ENCODE data around the gene AMZ1.

The AMZ1 gene

GRCh38 chr7:2662273-2663120 is 25.5 kb upstream of the AMZ1 start:
- H3K4me3 ChIP-seq (ENCODE audit: low read length) = no peak overlapping the region

GRCh38 chr7:2663121-2663886 is 24.7 kb upstream of the AMZ1 start:
- Histone ChIP-seq H3K9me3 (ENCODE audit: insufficient read depth, low read depth, low read length) (no peaks in the 10 kb centered on the region), H3K4me3 (ENCODE audit: low read length) (no peak overlapping the region), H3K36me3 (ENCODE audit: insufficient read depth, low read length) (peaks cover 15% of the 10 kb centered on the region), H3K27me3 (ENCODE audit: insufficient read depth, low read length) (no peaks in the 10 kb centered on the region), H3K9ac (ENCODE audit: low read depth, low read length) (no peak overlapping the region), H3K4me1 (ENCODE audit: insufficient read depth, low read length) (no peaks in the 10 kb centered on the region), H3K27ac (ENCODE audit: low read depth, low read length) (no peak overlapping the region)
- 90% methylated on average over 30 of the region's 30 CpGs for WGBS

More at GRCh38 chr7:2662273-2663120, 25.5 kb upstream of the AMZ1 start:
- Histone ChIP-seq H3K27ac (ENCODE audit: low read depth, low read length) (no peak overlapping the region), H3K9ac (ENCODE audit: low read depth, low read length) (no peak overlapping the region), H3K4me1 (ENCODE audit: insufficient read depth, low read length) (no peaks in the 10 kb centered on the region), H3K27me3 (ENCODE audit: insufficient read depth, low read length) (no peaks in the 10 kb centered on the region), H3K9me3 (ENCODE audit: insufficient read depth, low read depth, low read length) (no peaks in the 10 kb centered on the region), H3K36me3 (ENCODE audit: insufficient read depth, low read length) (peaks cover 23% of the 10 kb centered on the region)
- 94% methylated on average over 33 of the region's 33 CpGs for WGBS

- Histone ChIP-seq H3K27ac (ENCODE audit: low read depth, low read length) (no peak overlapping the region), H3K9me3 (ENCODE audit: insufficient read depth, low read depth, low read length) (no peaks in the 10 kb centered on the region), H3K36me3 (ENCODE audit: insufficient read depth, low read length) (peaks cover 10% of the 10 kb centered on the region; the same call in 1 of the 2 replicates), H3K27me3 (ENCODE audit: insufficient read depth, low read length) (no peaks in the 10 kb centered on the region), H3K4me1 (ENCODE audit: insufficient read depth, low read length) (no peaks in the 10 kb centered on the region), H3K9ac (ENCODE audit: low read depth, low read length) (no peak overlapping the region), H3K4me3 (ENCODE audit: low read length) (no peak overlapping the region)
- 86% methylated on average over 4 of the region's 4 CpGs for WGBS
These were observed 24.0 kb upstream of the AMZ1 start for GRCh38 chr7:2663960-2664359.

GRCh38 chr7:2665359-2665791 is 22.6 kb upstream of the AMZ1 start:
- 91% methylated on average over 33 of the region's 33 CpGs for WGBS
- no peaks in the 10 kb centered on the region for H3K9me3 ChIP-seq (ENCODE audit: insufficient read depth, low read depth, low read length)
- no peaks in the 10 kb centered on the region for H3K27me3 ChIP-seq (ENCODE audit: insufficient read depth, low read length)
- H3K27ac ChIP-seq (ENCODE audit: low read depth, low read length) = no peak overlapping the region
- H3K36me3 ChIP-seq (ENCODE audit: insufficient read depth, low read length) = peaks cover 10% of the 10 kb centered on the region; the same call in 1 of the 2 replicates
- no peak overlapping the region for H3K4me3 ChIP-seq (ENCODE audit: low read length)
- no peaks in the 10 kb centered on the region for H3K4me1 ChIP-seq (ENCODE audit: insufficient read depth, low read length)
- no peak overlapping the region for H3K9ac ChIP-seq (ENCODE audit: low read depth, low read length)

- no peak overlapping the region for H3K4me3 ChIP-seq (ENCODE audit: low read length)
- H3K4me1 ChIP-seq (ENCODE audit: insufficient read depth, low read length) = no peaks in the 10 kb centered on the region
- peaks cover 10% of the 10 kb centered on the region; the same call in 1 of the 2 replicates for H3K36me3 ChIP-seq (ENCODE audit: insufficient read depth, low read length)
- H3K27me3 ChIP-seq (ENCODE audit: insufficient read depth, low read length) = no peaks in the 10 kb centered on the region
- no peaks in the 10 kb centered on the region for H3K9me3 ChIP-seq (ENCODE audit: insufficient read depth, low read depth, low read length)
- H3K27ac ChIP-seq (ENCODE audit: low read depth, low read length) = no peak overlapping the region
- WGBS = 84% methylated on average over 4 of the region's 6 CpGs
- H3K9ac ChIP-seq (ENCODE audit: low read depth, low read length) = no peak overlapping the region
These were observed 21.8 kb upstream of the AMZ1 start for GRCh38 chr7:2666155-2666554.

GRCh38 chr7:2666588-2667250 is 21.3 kb upstream of the AMZ1 start:
- Histone ChIP-seq H3K4me3 (ENCODE audit: low read length) (no peak overlapping the region), H3K27ac (ENCODE audit: low read depth, low read length) (no peak overlapping the region), H3K9ac (ENCODE audit: low read depth, low read length) (no peak overlapping the region), H3K9me3 (ENCODE audit: insufficient read depth, low read depth, low read length) (no peaks in the 10 kb centered on the region), H3K36me3 (ENCODE audit: insufficient read depth, low read length) (peaks cover 6% of the 10 kb centered on the region; the same call in 1 of the 2 replicates), H3K27me3 (ENCODE audit: insufficient read depth, low read length) (no peaks in the 10 kb centered on the region), H3K4me1 (ENCODE audit: insufficient read depth, low read length) (no peaks in the 10 kb centered on the region)
- 87% methylated on average over 18 of the region's 18 CpGs for WGBS

- Histone ChIP-seq H3K9me3 (ENCODE audit: insufficient read depth, low read depth, low read length) (no peaks in the 10 kb centered on the region), H3K27ac (ENCODE audit: low read depth, low read length) (no peak overlapping the region), H3K4me3 (ENCODE audit: low read length) (no peak overlapping the region), H3K27me3 (ENCODE audit: insufficient read depth, low read length) (no peaks in the 10 kb centered on the region), H3K4me1 (ENCODE audit: insufficient read depth, low read length) (no peaks in the 10 kb centered on the region), H3K9ac (ENCODE audit: low read depth, low read length) (no peak overlapping the region), H3K36me3 (ENCODE audit: insufficient read depth, low read length) (no peaks in the 10 kb centered on the region)
- 87% methylated on average over 7 of the region's 7 CpGs for WGBS
These were observed 20.2 kb upstream of the AMZ1 start for GRCh38 chr7:2667843-2668242.

- H3K36me3 ChIP-seq (ENCODE audit: insufficient read depth, low read length) = no peaks in the 10 kb centered on the region
- no peaks in the 10 kb centered on the region for H3K4me1 ChIP-seq (ENCODE audit: insufficient read depth, low read length)
- H3K9me3 ChIP-seq (ENCODE audit: insufficient read depth, low read depth, low read length) = no peaks in the 10 kb centered on the region
- WGBS = 95% methylated on average over 6 of the region's 6 CpGs
- no peak overlapping the region for H3K4me3 ChIP-seq (ENCODE audit: low read length)
- H3K27ac ChIP-seq (ENCODE audit: low read depth, low read length) = no peak overlapping the region
- H3K27me3 ChIP-seq (ENCODE audit: insufficient read depth, low read length) = no peaks in the 10 kb centered on the region
- H3K9ac ChIP-seq (ENCODE audit: low read depth, low read length) = no peak overlapping the region
These were observed 19.6 kb upstream of the AMZ1 start for GRCh38 chr7:2668401-2668800.

- 91% methylated on average over 13 of the region's 13 CpGs for WGBS
- Histone ChIP-seq H3K27me3 (ENCODE audit: insufficient read depth, low read length) (no peaks in the 10 kb centered on the region), H3K4me1 (ENCODE audit: insufficient read depth, low read length) (no peaks in the 10 kb centered on the region), H3K36me3 (ENCODE audit: insufficient read depth, low read length) (no peaks in the 10 kb centered on the region), H3K27ac (ENCODE audit: low read depth, low read length) (no peak overlapping the region), H3K4me3 (ENCODE audit: low read length) (no peak overlapping the region), H3K9me3 (ENCODE audit: insufficient read depth, low read depth, low read length) (no peaks in the 10 kb centered on the region), H3K9ac (ENCODE audit: low read depth, low read length) (no peak overlapping the region)
These were observed 17.8 kb upstream of the AMZ1 start for GRCh38 chr7:2670171-2670570.

- H3K27me3 ChIP-seq (ENCODE audit: insufficient read depth, low read length) = no peaks in the 10 kb centered on the region
- no peak overlapping the region for H3K4me3 ChIP-seq (ENCODE audit: low read length)
- no peaks in the 10 kb centered on the region for H3K4me1 ChIP-seq (ENCODE audit: insufficient read depth, low read length)
- H3K27ac ChIP-seq (ENCODE audit: low read depth, low read length) = no peak overlapping the region
- H3K9me3 ChIP-seq (ENCODE audit: insufficient read depth, low read depth, low read length) = no peaks in the 10 kb centered on the region
- WGBS = 38% methylated on average over 25 of the region's 25 CpGs
- no peak overlapping the region for H3K9ac ChIP-seq (ENCODE audit: low read depth, low read length)
- no peaks in the 10 kb centered on the region for H3K36me3 ChIP-seq (ENCODE audit: insufficient read depth, low read length)
These were observed 17.1 kb upstream of the AMZ1 start for GRCh38 chr7:2670720-2671391.

All from HUES64 (cell line).